Measurements from ENCODE around the gene FAM20A. TPM values are rescaled to one million over a fixed set of nuclear protein-coding genes. Genes with fewer than 3 reads are reported as not detected.

Gene FAM20A
- total RNA-seq, 1 experiment from 2014 or later: not detected

- RAD21 ChIA-PET (ENCODE audit: low non-redundant PET in 1 of 2, low total read pairs in 2 of 2, uncharacterized antibody in 2 of 2, unreplicated experiment in 2 of 2): no interaction called here
- Histone ChIP-seq H3K9me3 (ENCODE audit: control insufficient read depth in 1 of 2, insufficient read depth in 1 of 2, low read depth in 1 of 2, low read length in 2 of 2) (no peaks in the 10 kb centered on the region; a peak in 1 of 4 replicates), H4K20me1 (ENCODE audit: insufficient read depth) (no peaks in the 10 kb centered on the region), H3K27me3 (ENCODE audit: insufficient read depth, low read length) (no peaks in the 10 kb centered on the region), H3K9ac (ENCODE audit: low read length) (no peak overlapping the region), H3K4me3 (replicated peaks in 1 of 2; ENCODE audit: low read depth in 1 of 2, low read length in 2 of 2) (no peak overlapping the region), H3K9me2 (ENCODE audit: insufficient read depth) (no peaks in the 10 kb centered on the region), H3K4me2 (ENCODE audit: low read length) (no peak overlapping the region), H3K4me1 (ENCODE audit: control insufficient read depth in 1 of 2, insufficient read depth in 2 of 2, low read length in 2 of 2) (no peaks in the 10 kb centered on the region), H3K36me3 (ENCODE audit: control insufficient read depth in 1 of 2, insufficient read depth in 2 of 2, low read length in 2 of 2) (no peaks in the 10 kb centered on the region), H3K79me2 (ENCODE audit: insufficient read depth, low read length) (no peaks in the 10 kb centered on the region), H3K27ac (ENCODE audit: low read depth, low read length) (no peak overlapping the region), H2AFZ (ENCODE audit: low read depth, low read length, poor library complexity, severe bottlenecking) (no peak overlapping the region)
- DNase-seq (ENCODE audit: low read depth, low spot score): no peak
- intact Hi-C loops (cut with micrococcal nuclease): loop anchor here (2.0 kb wide), 1 partner anchor 39 kb away; no protein-coding TSS in a partner anchor
- CTCF ChIA-PET: no interaction called here
- no TSS peak for BruUV-seq (replicated peaks)
- ATAC-seq: no peak
- no peak for TF ChIP-seq SRF (IDR thresholded peaks at IDR 0.05; ENCODE audit: low read depth)
- no peak for TF ChIP-seq SP1 (IDR thresholded peaks at IDR 0.05; ENCODE audit: low read depth)
- TF ChIP-seq ZNF274 (IDR thresholded peaks at IDR 0.05; ENCODE audit: low read depth, low read length): no peak
- TF ChIP-seq ZBTB33 (IDR thresholded peaks at IDR 0.05; ENCODE audit: extremely low read depth, insufficient replicate concordance, low read length): no peak
- no peak for TF ChIP-seq FOSL1 (IDR thresholded peaks at IDR 0.05; ENCODE audit: low read depth)
- no peak for TF ChIP-seq POLR2A (IDR thresholded peaks at IDR 0.05; ENCODE audit: borderline replicate concordance, extremely low read depth, insufficient read depth, insufficient read length)
- no peak for TF ChIP-seq CBX3 (IDR thresholded peaks at IDR 0.05; ENCODE audit: low read depth)
- TF ChIP-seq YY1 (IDR thresholded peaks at IDR 0.05; ENCODE audit: extremely low read depth, insufficient replicate concordance, low read depth, low read length): no peak
- no peak for TF ChIP-seq EZH2 (IDR thresholded peaks at IDR 0.05)
- POLR2A ChIA-PET: no interaction called here
These were observed 560 bp upstream of the FAM20A start for GRCh38 chr17:68601565-68602288.

Measured in HCT116 (cell line).